ENCODE data around the gene TFB2M. TPM values are rescaled to one million over a fixed set of nuclear protein-coding genes. Genes with fewer than 3 reads are reported as not detected.

Gene TFB2M
- polyA plus RNA-seq, 1 donor = 15.1 TPM

- H3K27ac ChIP-seq (ENCODE audit: low read length) = peak overlapping the region; percentile 53
- H3K9me3 ChIP-seq (ENCODE audit: control insufficient read depth, low read depth, low read length) = no peaks in the 10 kb centered on the region
- no peaks in the 10 kb centered on the region for H3K27me3 ChIP-seq (ENCODE audit: control insufficient read depth, insufficient read depth, low read length)
- 83% methylated on average over 2 of the region's 6 CpGs for WGBS (ENCODE audit: insufficient coverage, low lambda C conversion rate)
- no peak overlapping the region for H3K4me3 ChIP-seq (ENCODE audit: low read length)
- peaks cover 11% of the 10 kb centered on the region for H3K4me1 ChIP-seq (ENCODE audit: control insufficient read depth, insufficient read depth, low read length)
- DNase-seq = peak in 1 of 2 donors; percentile 81
- no peaks in the 10 kb centered on the region for H3K36me3 ChIP-seq (ENCODE audit: control insufficient read depth, insufficient read depth, low read length)
Measured at GRCh38 chr1:246583448-246584185, 17.6 kb upstream of the TFB2M start.

GRCh38 chr1:246583056-246583440 lies 17.0 kb upstream of the TFB2M start:
- Histone ChIP-seq H3K4me3 (ENCODE audit: low read length) (no peak overlapping the region), H3K27ac (ENCODE audit: low read length) (peak overlapping the region; percentile 53), H3K36me3 (ENCODE audit: control insufficient read depth, insufficient read depth, low read length) (no peaks in the 10 kb centered on the region), H3K27me3 (ENCODE audit: control insufficient read depth, insufficient read depth, low read length) (no peaks in the 10 kb centered on the region), H3K9me3 (ENCODE audit: control insufficient read depth, low read depth, low read length) (no peaks in the 10 kb centered on the region), H3K4me1 (ENCODE audit: control insufficient read depth, insufficient read depth, low read length) (peaks cover 11% of the 10 kb centered on the region)
- DNase-seq = no peak
- 73% methylated on average over 2 of the region's 2 CpGs for WGBS (ENCODE audit: insufficient coverage, low lambda C conversion rate)

- Histone ChIP-seq H3K36me3 (ENCODE audit: control insufficient read depth, insufficient read depth, low read length) (no peaks in the 10 kb centered on the region), H3K27me3 (ENCODE audit: control insufficient read depth, insufficient read depth, low read length) (no peaks in the 10 kb centered on the region), H3K4me1 (ENCODE audit: control insufficient read depth, insufficient read depth, low read length) (peaks cover 11% of the 10 kb centered on the region), H3K4me3 (ENCODE audit: low read length) (peak overlapping the region; percentile 16), H3K9me3 (ENCODE audit: control insufficient read depth, low read depth, low read length) (no peaks in the 10 kb centered on the region), H3K27ac (ENCODE audit: low read length) (peak overlapping the region; percentile 53)
- 6% methylated on average over 3 of the region's 17 CpGs for WGBS (ENCODE audit: insufficient coverage, low lambda C conversion rate)
- DNase-seq = peak; percentile 46 to 84
Measured at GRCh38 chr1:246582301-246583055, 16.4 kb upstream of the TFB2M start.

GRCh38 chr1:246580497-246581370 lies 14.7 kb upstream of the TFB2M start:
- DNase-seq = no peak
- Histone ChIP-seq H3K4me3 (ENCODE audit: low read length) (no peak overlapping the region), H3K27me3 (ENCODE audit: control insufficient read depth, insufficient read depth, low read length) (no peaks in the 10 kb centered on the region), H3K27ac (ENCODE audit: low read length) (no peak overlapping the region), H3K9me3 (ENCODE audit: control insufficient read depth, low read depth, low read length) (no peaks in the 10 kb centered on the region), H3K4me1 (ENCODE audit: control insufficient read depth, insufficient read depth, low read length) (peaks cover 11% of the 10 kb centered on the region), H3K36me3 (ENCODE audit: control insufficient read depth, insufficient read depth, low read length) (no peaks in the 10 kb centered on the region)
- 100% methylated on average over 4 of the region's 15 CpGs for WGBS (ENCODE audit: insufficient coverage, low lambda C conversion rate)

GRCh38 chr1:246579818-246580217 lies 13.8 kb upstream of the TFB2M start:
- Histone ChIP-seq H3K9me3 (ENCODE audit: control insufficient read depth, low read depth, low read length) (no peaks in the 10 kb centered on the region), H3K4me1 (ENCODE audit: control insufficient read depth, insufficient read depth, low read length) (peaks cover 11% of the 10 kb centered on the region), H3K27ac (ENCODE audit: low read length) (no peak overlapping the region), H3K27me3 (ENCODE audit: control insufficient read depth, insufficient read depth, low read length) (no peaks in the 10 kb centered on the region), H3K4me3 (ENCODE audit: low read length) (no peak overlapping the region), H3K36me3 (ENCODE audit: control insufficient read depth, insufficient read depth, low read length) (no peaks in the 10 kb centered on the region)
- WGBS (ENCODE audit: insufficient coverage, low lambda C conversion rate) = no CpG with 5 or more reads among the region's 3 CpGs
- no peak for DNase-seq

GRCh38 chr1:246577720-246578106 lies 11.7 kb upstream of the TFB2M start:
- 94% methylated on average over 2 of the region's 2 CpGs for WGBS (ENCODE audit: insufficient coverage, low lambda C conversion rate)
- H3K9me3 ChIP-seq (ENCODE audit: control insufficient read depth, low read depth, low read length) = no peaks in the 10 kb centered on the region
- no peak overlapping the region for H3K27ac ChIP-seq (ENCODE audit: low read length)
- no peak overlapping the region for H3K4me3 ChIP-seq (ENCODE audit: low read length)
- peaks cover 5% of the 10 kb centered on the region for H3K4me1 ChIP-seq (ENCODE audit: control insufficient read depth, insufficient read depth, low read length)
- no peaks in the 10 kb centered on the region for H3K36me3 ChIP-seq (ENCODE audit: control insufficient read depth, insufficient read depth, low read length)
- no peaks in the 10 kb centered on the region for H3K27me3 ChIP-seq (ENCODE audit: control insufficient read depth, insufficient read depth, low read length)
- no peak for DNase-seq

GRCh38 chr1:246577082-246577719 lies 11.1 kb upstream of the TFB2M start:
- H3K27ac ChIP-seq (ENCODE audit: low read length) = no peak overlapping the region
- DNase-seq = no peak
- no peaks in the 10 kb centered on the region for H3K27me3 ChIP-seq (ENCODE audit: control insufficient read depth, insufficient read depth, low read length)
- H3K4me3 ChIP-seq (ENCODE audit: low read length) = no peak overlapping the region
- no peaks in the 10 kb centered on the region for H3K36me3 ChIP-seq (ENCODE audit: control insufficient read depth, insufficient read depth, low read length)
- WGBS (ENCODE audit: insufficient coverage, low lambda C conversion rate) = 67% methylated on average over 3 of the region's 5 CpGs
- H3K9me3 ChIP-seq (ENCODE audit: control insufficient read depth, low read depth, low read length) = no peaks in the 10 kb centered on the region
- peaks cover 3% of the 10 kb centered on the region for H3K4me1 ChIP-seq (ENCODE audit: control insufficient read depth, insufficient read depth, low read length)

GRCh38 chr1:246576709-246577032 lies 10.6 kb upstream of the TFB2M start:
- H3K4me1 ChIP-seq (ENCODE audit: control insufficient read depth, insufficient read depth, low read length) = no peaks in the 10 kb centered on the region
- H3K4me3 ChIP-seq (ENCODE audit: low read length) = no peak overlapping the region
- no peaks in the 10 kb centered on the region for H3K9me3 ChIP-seq (ENCODE audit: control insufficient read depth, low read depth, low read length)
- no peak for DNase-seq
- 100% methylated on average over 1 of the region's 3 CpGs for WGBS (ENCODE audit: insufficient coverage, low lambda C conversion rate)
- no peaks in the 10 kb centered on the region for H3K36me3 ChIP-seq (ENCODE audit: control insufficient read depth, insufficient read depth, low read length)
- no peaks in the 10 kb centered on the region for H3K27me3 ChIP-seq (ENCODE audit: control insufficient read depth, insufficient read depth, low read length)
- H3K27ac ChIP-seq (ENCODE audit: low read length) = no peak overlapping the region

GRCh38 chr1:246573491-246573890 lies 7.4 kb upstream of the TFB2M start:
- H3K27ac ChIP-seq (ENCODE audit: low read length) = no peak overlapping the region
- no peak overlapping the region for H3K4me3 ChIP-seq (ENCODE audit: low read length)
- H3K9me3 ChIP-seq (ENCODE audit: control insufficient read depth, low read depth, low read length) = no peaks in the 10 kb centered on the region
- H3K27me3 ChIP-seq (ENCODE audit: control insufficient read depth, insufficient read depth, low read length) = no peaks in the 10 kb centered on the region
- no peaks in the 10 kb centered on the region for H3K36me3 ChIP-seq (ENCODE audit: control insufficient read depth, insufficient read depth, low read length)
- H3K4me1 ChIP-seq (ENCODE audit: control insufficient read depth, insufficient read depth, low read length) = no peaks in the 10 kb centered on the region
- no peak for DNase-seq
- 100% methylated on average over 2 of the region's 6 CpGs for WGBS (ENCODE audit: insufficient coverage, low lambda C conversion rate)

- H3K27ac ChIP-seq (ENCODE audit: low read length) = no peak overlapping the region
- no peaks in the 10 kb centered on the region for H3K4me1 ChIP-seq (ENCODE audit: control insufficient read depth, insufficient read depth, low read length)
- H3K9me3 ChIP-seq (ENCODE audit: control insufficient read depth, low read depth, low read length) = no peaks in the 10 kb centered on the region
- H3K4me3 ChIP-seq (ENCODE audit: low read length) = no peak overlapping the region
- no peaks in the 10 kb centered on the region for H3K36me3 ChIP-seq (ENCODE audit: control insufficient read depth, insufficient read depth, low read length)
- WGBS (ENCODE audit: insufficient coverage, low lambda C conversion rate) = no CpG with 5 or more reads among the region's 3 CpGs
- H3K27me3 ChIP-seq (ENCODE audit: control insufficient read depth, insufficient read depth, low read length) = no peaks in the 10 kb centered on the region
- no peak for DNase-seq
Measured at GRCh38 chr1:246572785-246573184, 6.7 kb upstream of the TFB2M start.
